NOMO-1 treated with dmso at 0.1 percent for 144 hours (cell line): ENCODE data around the gene OSGIN1.

Experiments used
- DNase-seq: peaks from one replicate; lab custom pipeline; 2025; ENCODE audit not compliant: unreplicated experiment; lab: John Stamatoyannopoulos, UW

Gene OSGIN1

GRCh38 chr16:83956336-83957289 is 3.6 kb downstream of the OSGIN1 start:
- DNase-seq = peak; percentile 40

DNA sequence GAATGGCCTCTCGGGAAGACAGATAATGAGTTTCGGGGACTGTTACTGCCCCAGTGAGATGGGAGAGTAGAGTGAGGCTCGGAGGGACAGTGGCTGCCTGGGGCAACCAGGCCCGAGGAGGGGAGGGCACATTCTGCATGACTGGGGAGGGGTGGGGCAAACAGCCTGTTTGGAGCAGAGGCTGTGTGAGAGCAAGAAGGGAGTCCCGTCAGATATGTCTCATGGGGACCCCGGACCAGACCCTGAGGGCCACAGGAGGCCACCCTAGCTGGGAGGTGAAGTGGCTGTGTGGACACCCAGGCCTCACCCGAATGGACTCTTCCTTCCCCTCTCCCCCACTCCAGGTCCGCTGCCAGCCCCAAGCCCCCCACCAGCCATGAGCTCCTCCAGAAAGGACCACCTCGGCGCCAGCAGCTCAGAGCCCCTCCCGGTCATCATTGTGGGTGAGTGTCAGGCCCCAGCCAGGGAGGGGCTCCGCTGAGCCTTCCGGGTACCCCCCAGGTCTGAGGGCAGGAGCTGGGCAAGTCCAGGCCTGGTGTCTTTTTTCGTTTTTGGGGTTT is 4.3 kb downstream of the OSGIN1 start:
- DNase-seq = no peak

DNA sequence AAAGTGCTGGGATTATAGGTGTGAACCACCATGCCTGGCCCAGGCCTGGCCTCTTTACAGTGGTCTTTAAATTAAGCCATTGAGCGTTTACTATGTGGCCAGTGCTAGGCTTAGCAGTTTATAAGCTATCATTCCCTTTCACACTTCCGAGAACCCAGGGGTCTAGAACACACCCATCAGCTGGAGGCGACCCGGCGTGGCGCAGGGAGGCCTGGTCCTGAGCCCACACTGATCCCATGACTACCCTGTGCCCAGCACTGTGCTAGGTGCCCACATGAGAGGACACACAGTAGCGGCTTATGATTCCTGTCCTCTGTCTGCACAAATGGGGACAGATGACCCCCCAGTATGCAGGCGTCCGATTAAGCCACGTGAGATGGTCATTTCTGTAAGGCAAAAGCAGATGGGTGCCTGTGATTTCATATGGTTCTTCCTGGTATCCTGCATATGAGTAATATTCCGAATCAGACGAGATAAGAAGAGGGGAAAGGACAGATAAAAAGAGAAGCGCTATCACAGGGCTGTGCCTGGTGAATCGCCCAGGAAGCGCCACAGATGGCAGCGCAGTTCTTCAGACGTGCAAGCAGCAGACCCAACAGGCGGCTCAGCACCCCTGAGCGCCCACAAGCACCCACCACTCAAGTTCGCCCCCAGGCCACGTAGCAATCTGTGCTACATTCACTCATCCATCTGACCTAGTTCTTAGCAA is 5.3 kb downstream of the OSGIN1 start:
- no peak for DNase-seq

GRCh38 chr16:83958846-83959565 is 6.0 kb downstream of the OSGIN1 start:
- DNase-seq = no peak

DNA sequence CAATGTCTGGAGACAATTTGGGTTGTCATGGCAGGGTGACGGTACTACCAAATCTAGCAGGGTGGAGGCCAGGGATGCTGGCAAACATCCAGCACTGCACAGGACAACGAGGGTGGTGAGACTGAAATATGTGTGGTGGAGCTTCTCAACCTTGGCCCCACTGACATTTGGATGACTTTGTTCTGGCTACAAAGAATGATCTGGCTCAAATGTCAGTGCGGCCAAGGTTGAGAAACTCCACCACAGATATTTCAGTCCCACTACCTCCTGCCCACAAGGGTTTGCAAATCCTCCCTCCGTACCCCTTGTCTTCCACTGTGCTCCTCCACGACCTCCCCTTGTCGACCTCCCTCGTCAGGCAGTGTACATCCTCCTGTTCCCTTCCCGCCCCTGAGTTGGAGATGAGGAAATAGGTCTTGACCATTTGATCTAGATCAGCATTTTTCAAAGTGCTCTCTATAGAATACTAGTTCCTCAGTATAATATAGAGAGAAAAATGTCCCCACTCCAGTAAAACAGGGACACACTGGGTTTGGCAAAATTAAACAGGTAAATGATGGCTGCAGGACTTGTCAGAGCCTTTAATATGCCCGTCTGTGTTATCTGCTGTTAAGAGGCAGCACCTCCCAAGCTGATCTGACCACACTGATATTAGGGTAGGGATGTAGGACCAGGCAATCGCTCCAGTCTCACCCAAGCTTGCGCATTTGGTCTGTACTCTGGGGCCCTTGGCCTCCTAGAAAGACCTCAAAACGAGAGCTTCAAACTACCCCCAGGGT is 6.8 kb downstream of the OSGIN1 start:
- DNase-seq = no peak

GRCh38 chr16:83960521-83961249 is 7.6 kb downstream of the OSGIN1 start:
- DNase-seq = no peak

GRCh38 chr16:83961591-83961990 is 8.6 kb downstream of the OSGIN1 start:
- DNase-seq = no peak

DNA sequence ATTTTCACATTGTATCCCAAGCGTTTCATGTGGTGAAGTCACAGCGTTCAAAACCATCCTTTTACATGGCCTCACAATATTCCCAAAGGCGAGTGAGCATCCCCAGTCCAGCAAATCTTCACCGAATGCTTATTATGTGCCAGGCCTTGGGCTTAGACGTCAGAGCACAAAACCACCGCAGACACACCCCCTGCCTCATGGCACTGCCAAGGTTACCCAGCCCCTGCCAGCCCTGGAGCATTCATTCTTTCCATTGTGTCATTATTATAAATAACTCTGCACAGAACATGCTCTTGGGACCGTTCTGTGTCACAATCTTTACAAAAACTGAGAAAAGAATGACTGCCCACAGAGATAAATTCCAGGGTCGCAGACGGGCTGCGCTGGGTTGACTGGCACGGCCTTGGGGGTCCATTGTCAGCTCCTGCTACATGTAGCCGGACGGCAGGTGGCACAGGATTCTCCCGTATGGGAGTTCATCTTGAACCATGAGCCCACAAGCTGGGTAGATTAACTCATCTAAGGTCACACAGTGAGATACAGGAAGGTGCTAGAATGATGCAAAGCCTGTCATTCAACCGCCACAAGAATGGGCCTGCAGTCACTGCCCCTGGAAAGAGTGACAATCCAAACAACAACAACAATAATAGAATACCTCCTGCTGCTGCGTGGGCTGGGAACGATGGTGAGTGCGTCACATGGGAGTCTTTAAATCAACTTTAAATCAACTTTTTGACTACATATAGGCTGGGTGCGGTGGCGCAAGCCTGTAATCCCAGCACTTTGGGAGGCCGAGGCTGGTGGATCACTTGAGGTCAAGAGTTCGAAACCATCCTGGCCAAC is 10.5 kb downstream of the OSGIN1 start:
- no peak for DNase-seq

DNA sequence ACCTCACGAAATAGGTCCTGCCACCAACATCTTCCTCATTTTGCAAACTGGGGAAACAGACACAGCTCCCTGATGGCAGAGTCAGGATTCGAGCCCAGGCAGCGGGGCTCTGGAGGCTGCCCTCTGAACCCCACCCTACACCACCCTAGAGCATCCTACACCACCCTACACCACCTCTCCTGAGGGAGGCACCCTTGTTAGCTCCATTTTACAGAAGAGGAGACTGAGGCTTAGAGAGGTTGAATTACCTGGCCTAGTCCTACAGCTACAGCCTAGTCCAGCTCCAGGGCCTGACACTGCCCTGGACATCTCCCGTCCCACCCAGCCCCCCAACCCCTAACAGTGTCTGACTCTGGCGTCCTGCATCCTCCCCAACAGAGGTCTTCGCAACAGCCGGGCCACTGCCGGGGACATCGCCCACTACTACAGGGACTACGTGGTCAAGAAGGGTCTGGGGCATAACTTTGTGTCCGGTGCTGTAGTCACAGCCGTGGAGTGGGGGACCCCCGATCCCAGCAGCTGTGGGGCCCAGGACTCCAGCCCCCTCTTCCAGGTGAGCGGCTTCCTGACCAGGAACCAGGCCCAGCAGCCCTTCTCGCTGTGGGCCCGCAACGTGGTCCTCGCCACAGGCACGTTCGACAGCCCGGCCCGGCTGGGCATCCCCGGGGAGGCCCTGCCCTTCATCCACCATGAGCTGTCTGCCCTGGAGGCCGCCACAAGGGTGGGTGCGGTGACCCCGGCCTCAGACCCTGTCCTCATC is 11.8 kb downstream of the OSGIN1 start:
- DNase-seq = no peak

DNA sequence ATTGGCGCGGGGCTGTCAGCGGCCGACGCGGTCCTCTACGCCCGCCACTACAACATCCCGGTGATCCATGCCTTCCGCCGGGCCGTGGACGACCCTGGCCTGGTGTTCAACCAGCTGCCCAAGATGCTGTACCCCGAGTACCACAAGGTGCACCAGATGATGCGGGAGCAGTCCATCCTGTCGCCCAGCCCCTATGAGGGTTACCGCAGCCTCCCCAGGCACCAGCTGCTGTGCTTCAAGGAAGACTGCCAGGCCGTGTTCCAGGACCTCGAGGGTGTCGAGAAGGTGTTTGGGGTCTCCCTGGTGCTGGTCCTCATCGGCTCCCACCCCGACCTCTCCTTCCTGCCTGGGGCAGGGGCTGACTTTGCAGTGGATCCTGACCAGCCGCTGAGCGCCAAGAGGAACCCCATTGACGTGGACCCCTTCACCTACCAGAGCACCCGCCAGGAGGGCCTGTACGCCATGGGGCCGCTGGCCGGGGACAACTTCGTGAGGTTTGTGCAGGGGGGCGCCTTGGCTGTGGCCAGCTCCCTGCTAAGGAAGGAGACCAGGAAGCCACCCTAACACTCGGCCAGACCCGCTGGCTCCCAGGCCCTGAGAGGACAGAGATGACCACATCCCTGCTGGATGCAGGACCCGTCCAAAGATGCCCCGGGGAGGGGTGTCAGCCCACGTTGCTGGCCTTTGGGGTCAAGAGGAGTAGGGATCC is 12.6 kb downstream of the OSGIN1 start:
- DNase-seq = no peak

- no peak for DNase-seq
Observed at GRCh38 chr16:83966153-83966696, 13.2 kb downstream of the OSGIN1 start.

DNA sequence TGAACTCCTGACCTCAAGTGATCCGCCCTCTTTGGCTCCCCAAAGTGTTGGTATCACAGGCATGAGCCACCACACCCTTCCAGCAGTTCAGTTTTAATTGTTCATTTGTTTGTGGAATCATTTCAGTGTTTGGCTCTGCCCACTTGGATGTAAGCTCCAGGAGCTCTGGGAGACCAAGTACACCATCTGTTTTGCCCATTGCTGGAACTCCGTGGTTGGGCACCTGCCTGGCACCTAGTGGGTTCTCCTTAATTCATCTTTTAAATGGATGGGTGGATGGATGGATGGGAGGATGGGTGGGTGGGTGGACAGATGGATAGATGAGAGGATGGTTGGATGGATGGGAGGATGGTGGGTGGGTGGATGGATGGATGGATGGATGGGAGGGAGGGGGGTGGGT is 14.1 kb downstream of the OSGIN1 start:
- no peak for DNase-seq

GRCh38 chr16:83967838-83968305 is 14.8 kb downstream of the OSGIN1 start, which contains the start of gene NECAB2:
Gene NECAB2 (plus strand): TSS chr16:83968244. CDS start chr16:83968649, 405 bp downstream.
- no peak for DNase-seq

DNA sequence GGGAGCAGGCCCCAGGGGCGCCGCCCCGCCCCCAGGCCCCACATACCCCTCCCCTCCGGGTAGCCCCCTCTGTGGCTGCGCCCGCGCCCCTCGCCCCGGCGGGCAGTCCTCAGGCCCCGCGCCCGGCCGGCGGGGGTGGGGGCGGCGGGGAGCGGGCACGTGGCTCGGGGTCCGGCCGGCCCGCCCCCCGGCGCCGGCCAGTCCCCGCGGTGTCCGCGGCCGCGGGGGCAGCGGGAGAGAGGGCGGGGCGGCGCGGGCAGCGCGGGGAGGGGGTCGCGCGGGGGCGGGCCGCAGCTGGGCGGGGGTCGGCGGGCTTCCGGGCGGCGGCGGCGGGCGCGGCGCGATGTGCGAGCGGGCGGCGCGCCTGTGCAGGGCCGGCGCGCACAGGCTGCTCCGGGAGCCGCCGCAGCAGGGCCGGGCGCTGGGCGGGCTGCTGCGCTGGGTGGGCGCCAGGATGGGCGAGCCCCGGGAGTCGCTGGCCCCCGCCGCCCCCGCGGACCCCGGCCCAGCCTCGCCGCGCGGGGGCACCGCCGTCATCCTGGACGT is 15.3 kb downstream of the OSGIN1 start:
- no peak for DNase-seq

GRCh38 chr16:83968891-83969649 is 16.0 kb downstream of the OSGIN1 start:
- no peak for DNase-seq
